Left lung (tissue), 10 donors: ENCODE data around the gene FUT8. TPM values are rescaled to one million over a fixed set of nuclear protein-coding genes. Genes with fewer than 3 reads are reported as not detected.

Experiments used
- ATAC-seq: fragments of 200-7000 bp; cut with Tn5 transposase; one replicate; pipeline ENCODE4 v1.9.1; 2020; ENCODE audit warnings: moderate library complexity
- DNase-seq, 4 donors: peaks; one replicate each; pipeline ENCODE4 v3.0.0-alpha.2; 2013 to 2020
- H3K27ac ChIP-seq, 2 donors: fragments of 200-600 bp; sonication (generic) in 1 of 2; one replicate each; pipeline versions ENCODE4 v1.5.0 to v1.8.0; 2020 to 2021
- H3K27me3 ChIP-seq, 2 donors: fragments of 200-600 bp; sonication (generic) in 1 of 2; one replicate each; pipeline versions ENCODE4 v1.5.0 to v1.8.0; 2020 to 2021
- H3K36me3 ChIP-seq, 2 donors: fragments of 200-600 bp; sonication (generic) in 1 of 2; one replicate each; pipeline versions ENCODE4 v1.5.0 to v1.8.0; 2020 to 2021
- H3K4me1 ChIP-seq, 2 donors: fragments of 200-600 bp; one replicate each; pipeline ENCODE4 v1.8.0; 2021
- H3K4me3 ChIP-seq, 2 donors: fragments of 200-600 bp; sonication (generic) in 1 of 2; one replicate each; pipeline versions ENCODE4 v1.5.0 to v1.8.0; 2020 to 2021; ENCODE audit warnings: mild to moderate bottlenecking in 1 of 2
- H3K9me3 ChIP-seq, 2 donors: fragments of 200-600 bp; sonication (generic) in 1 of 2; one replicate each; pipeline versions ENCODE4 v1.5.0 to v1.8.0; 2020 to 2021
- CTCF ChIP-seq, 2 donors: fragments of 200-600 bp; sonication (generic) in 1 of 2; IDR thresholded peaks; one replicate each; pipeline versions ENCODE4 v1.5.0 to v1.8.0; 2021; ENCODE audit warnings: antibody characterized with exemption in 2 of 2
- intact Hi-C, 2 donors: fragments of 100-400 bp; cut with DNase I; formaldehyde crosslinking; loops; one replicate each; pipeline versions ENCODE4 v1.11.2 to v1.14.2; 2022
- polyA plus RNA-seq, 6 donors: library from polyadenylated mRNA; unstranded; fragments of 120-200 nt; gene quantifications; one replicate each; pipeline ENCODE4 v1.2.1, GENCODE V29; 2013; ENCODE audit not compliant: insufficient read length in 6 of 6
- total RNA-seq, 2 donors: library from RNA; stranded (reverse); fragmentation: NEBNext Ultra II Directional; extraction: Animal tissue kit (Norgen Biotek cat#: 25700); gene quantifications; one replicate each; pipeline ENCODE4 v1.2.1, GENCODE V29; 2021
- donor health status: DM: no; HTN: yes; CAD: no.
- donor health status: DM: no; HTN: no; CAD: no.

The FUT8 gene
- total and polyA plus RNA-seq, 8 donors = 28.7 to 41.1 (median 33.9) TPM

DNA sequence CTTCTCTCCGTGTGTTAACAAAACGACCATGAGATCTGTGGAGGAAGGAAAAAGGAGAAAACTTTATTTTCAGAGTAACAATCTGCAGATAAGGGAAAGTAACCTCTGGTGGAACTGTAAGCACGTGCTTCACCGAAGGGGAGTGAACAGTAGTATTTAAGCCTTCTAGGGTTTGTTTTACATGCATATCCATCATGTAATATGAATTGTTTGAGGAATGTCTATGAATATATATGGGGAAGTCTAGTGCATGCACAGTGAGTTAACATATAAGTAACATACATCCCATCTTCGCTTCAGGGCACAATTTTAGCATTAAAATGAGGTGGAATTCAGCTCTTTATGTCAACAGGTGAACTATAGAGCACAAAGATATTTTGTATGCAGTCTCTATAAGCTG is 101.1 kb downstream of the FUT8 start:
- Histone ChIP-seq H3K9me3 (peaks cover 0 to 8% of the 10 kb centered on the region in 2 donors), H3K4me1 (no peaks in the 10 kb centered on the region), H3K27me3 (no peaks in the 10 kb centered on the region), H3K4me3 (no peak overlapping the region), H3K36me3 (no peaks in the 10 kb centered on the region), H3K27ac (no peak overlapping the region)
- ATAC-seq = no peak
- no peak for DNase-seq
- TF ChIP-seq CTCF (IDR thresholded peaks at IDR 0.05) = no peak
- intact Hi-C loops = no loop called here

GRCh38 chr14:65517635-65518542 is 105.4 kb downstream of the FUT8 start:
- ATAC-seq = no peak
- no peak for DNase-seq
- Histone ChIP-seq H3K27ac (no peak overlapping the region), H3K27me3 (no peaks in the 10 kb centered on the region), H3K4me3 (no peak overlapping the region), H3K9me3 (peaks cover 0 to 3% of the 10 kb centered on the region in 2 donors), H3K4me1 (no peaks in the 10 kb centered on the region), H3K36me3 (no peaks in the 10 kb centered on the region)
- no peak for TF ChIP-seq CTCF (IDR thresholded peaks at IDR 0.05)
- intact Hi-C loops = no loop called here

GRCh38 chr14:65528069-65528468 is 115.5 kb downstream of the FUT8 start:
- ATAC-seq (no peak), DNase-seq (peak in 1 of 4 donors; percentile 34)
- H3K27me3 ChIP-seq = no peaks in the 10 kb centered on the region
- intact Hi-C loops = no loop called here
- no peak for TF ChIP-seq CTCF (IDR thresholded peaks at IDR 0.05)
- no peak overlapping the region for H3K4me3 ChIP-seq
- H3K4me1 ChIP-seq = no peaks in the 10 kb centered on the region
- H3K9me3 ChIP-seq = peaks cover 0 to 23% of the 10 kb centered on the region in 2 donors
- peaks cover 0 to 6% of the 10 kb centered on the region in 2 donors for H3K36me3 ChIP-seq
- H3K27ac ChIP-seq = no peak overlapping the region

DNA sequence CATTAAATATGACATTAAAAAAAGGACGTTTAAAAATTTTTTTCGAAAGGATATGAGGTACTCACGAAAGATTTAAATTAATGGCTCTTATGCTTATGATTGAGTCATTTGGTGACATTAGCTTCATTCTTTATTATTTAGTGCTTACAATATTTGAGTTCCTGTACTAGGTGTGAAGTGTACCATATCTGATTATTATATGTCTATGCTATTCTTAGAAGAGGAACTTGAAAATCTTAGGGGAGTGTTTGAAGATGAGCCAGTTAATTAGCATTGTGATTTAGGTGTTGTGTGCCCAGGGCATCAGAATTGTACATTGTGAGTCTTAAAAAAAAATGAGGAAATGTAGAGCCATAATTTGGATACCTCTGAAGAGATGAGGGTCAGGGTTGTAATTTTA is 118.6 kb downstream of the FUT8 start:
- intact Hi-C loops = no loop called here
- no peak for DNase-seq
- no peaks in the 10 kb centered on the region for H3K4me1 ChIP-seq
- peaks cover 0 to 34% of the 10 kb centered on the region in 2 donors for H3K9me3 ChIP-seq
- no peaks in the 10 kb centered on the region for H3K27me3 ChIP-seq
- TF ChIP-seq CTCF (IDR thresholded peaks at IDR 0.05) = no peak
- H3K4me3 ChIP-seq = no peak overlapping the region
- no peak overlapping the region for H3K27ac ChIP-seq
- no peak for ATAC-seq
- peaks cover 0 to 6% of the 10 kb centered on the region in 2 donors for H3K36me3 ChIP-seq

- no peak for DNase-seq
- H3K4me3 ChIP-seq = no peak overlapping the region
- intact Hi-C loops = no loop called here
These were observed 121.3 kb downstream of the FUT8 start for GRCh38 chr14:65533736-65534404.

More at GRCh38 chr14:65533736-65534404, 121.3 kb downstream of the FUT8 start:
- Histone ChIP-seq H3K9me3 (peaks cover 0 to 24% of the 10 kb centered on the region in 2 donors), H3K36me3 (no peaks in the 10 kb centered on the region), H3K27me3 (no peaks in the 10 kb centered on the region), H3K4me1 (no peaks in the 10 kb centered on the region), H3K27ac (no peak overlapping the region)
- no peak for TF ChIP-seq CTCF (IDR thresholded peaks at IDR 0.05)
- peak; percentile 53 for ATAC-seq
